Parathyroid adenoma (tissue), 2 donors: ENCODE measurements around the gene PBX1.
A peak's percentile ranks its signal among the peaks of the same experiment; 100 is the strongest.

ENCODE experiments used
- H2AFZ ChIP-seq: fragments of 300-600 bp; sonication (generic); one replicate; pipeline ENCODE4 v1.7.0; 2017; ENCODE audit warnings: antibody characterized with exemption, mild to moderate bottlenecking
- H3K27ac ChIP-seq: fragments of 300-600 bp; sonication (generic); one replicate; pipeline ENCODE4 v1.7.0; 2017
- H3K27me3 ChIP-seq: fragments of 300-600 bp; sonication (generic); one replicate; pipeline ENCODE4 v1.7.0; 2017; ENCODE audit warnings: low read length; ENCODE audit not compliant: control insufficient read depth, insufficient read depth
- H3K36me3 ChIP-seq: fragments of 300-600 bp; sonication (generic); one replicate; pipeline ENCODE4 v1.7.0; 2017; ENCODE audit warnings: low read length; ENCODE audit not compliant: control insufficient read depth, insufficient read depth
- H3K4me1 ChIP-seq: fragments of 300-600 bp; sonication (generic); one replicate; pipeline ENCODE4 v1.7.0; 2017; ENCODE audit warnings: control low read depth
- H3K4me2 ChIP-seq: fragments of 300-600 bp; sonication (generic); one replicate; pipeline ENCODE4 v1.7.0; 2017; ENCODE audit warnings: low read length
- H3K4me3 ChIP-seq: fragments of 300-600 bp; sonication (generic); one replicate; pipeline ENCODE4 v1.7.0; 2017; ENCODE audit warnings: low read depth, low read length
- H3K79me2 ChIP-seq: fragments of 300-600 bp; sonication (generic); one replicate; pipeline ENCODE4 v1.7.0; 2017; ENCODE audit warnings: control low read depth
- H3K9ac ChIP-seq: fragments of 300-600 bp; sonication (generic); one replicate; pipeline ENCODE4 v1.7.0; 2017; ENCODE audit warnings: mild to moderate bottlenecking
- H3K9me3 ChIP-seq: fragments of 300-600 bp; sonication (generic); one replicate; pipeline ENCODE4 v1.7.0; 2017; ENCODE audit warnings: low read length; ENCODE audit not compliant: control insufficient read depth
- TF ChIP-seq, protein P1 (sequence below): fragments of 300-600 bp; sonication (generic); IDR thresholded peaks from one replicate; pipeline ENCODE4 v1.7.0; 2017; ENCODE audit warnings: antibody characterized with exemption, mild to moderate bottlenecking
- donor health status: primary hyperparathyroidism.

Gene PBX1

DNA sequence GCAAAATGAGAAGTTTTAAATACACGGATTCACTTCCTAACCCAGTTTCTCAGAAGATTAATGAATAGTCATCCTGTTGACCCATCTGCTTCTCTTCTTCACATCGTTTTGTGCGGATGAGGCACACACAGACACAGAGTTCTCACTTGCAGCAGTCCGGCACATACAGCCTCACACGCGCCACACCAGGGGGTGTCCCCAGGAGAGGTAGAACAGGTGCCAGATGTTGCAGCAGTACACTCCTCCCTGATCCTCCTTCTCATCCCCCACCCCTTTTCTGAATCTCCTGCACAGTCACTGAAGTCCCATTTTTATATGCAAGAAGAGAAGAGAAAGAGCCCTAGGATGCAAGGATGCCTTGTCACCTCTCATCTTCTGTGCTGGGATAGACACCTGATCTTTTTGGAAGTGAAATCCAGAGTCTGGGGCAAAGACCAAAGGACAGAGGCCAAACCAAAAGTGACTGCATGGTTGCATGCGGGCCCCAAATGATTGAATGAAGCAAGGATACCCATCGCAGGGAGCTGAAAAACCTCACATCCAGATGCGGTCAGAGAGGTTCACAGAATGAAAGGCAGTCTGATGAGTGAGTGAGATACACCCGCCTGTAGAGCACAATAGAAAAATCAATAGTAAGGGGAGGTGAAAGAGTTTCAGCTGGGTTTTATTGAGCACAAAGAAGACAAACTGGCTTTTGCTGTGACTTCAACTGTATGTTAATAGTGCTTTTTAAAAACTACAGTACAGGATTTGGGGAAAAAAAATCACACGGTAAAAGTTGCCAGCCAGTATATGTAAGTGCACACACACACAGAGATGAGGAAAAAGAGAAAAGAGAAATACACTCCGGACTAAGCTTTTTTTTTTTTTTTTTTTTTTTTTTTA, 28.9 kb downstream of the PBX1 start:
- Histone ChIP-seq H3K9me3 (no peaks in the 10 kb centered on the region), H3K4me3 (no peak overlapping the region), H3K36me3 (no peaks in the 10 kb centered on the region), H3K4me1 (peaks cover 4% of the 10 kb centered on the region), H3K27me3 (no peaks in the 10 kb centered on the region), H3K9ac (no peak overlapping the region), H2AFZ (no peak overlapping the region), H3K79me2 (peaks cover 7% of the 10 kb centered on the region), H3K27ac (no peak overlapping the region), H3K4me2 (no peak overlapping the region)
- TF ChIP-seq, protein P1, sequence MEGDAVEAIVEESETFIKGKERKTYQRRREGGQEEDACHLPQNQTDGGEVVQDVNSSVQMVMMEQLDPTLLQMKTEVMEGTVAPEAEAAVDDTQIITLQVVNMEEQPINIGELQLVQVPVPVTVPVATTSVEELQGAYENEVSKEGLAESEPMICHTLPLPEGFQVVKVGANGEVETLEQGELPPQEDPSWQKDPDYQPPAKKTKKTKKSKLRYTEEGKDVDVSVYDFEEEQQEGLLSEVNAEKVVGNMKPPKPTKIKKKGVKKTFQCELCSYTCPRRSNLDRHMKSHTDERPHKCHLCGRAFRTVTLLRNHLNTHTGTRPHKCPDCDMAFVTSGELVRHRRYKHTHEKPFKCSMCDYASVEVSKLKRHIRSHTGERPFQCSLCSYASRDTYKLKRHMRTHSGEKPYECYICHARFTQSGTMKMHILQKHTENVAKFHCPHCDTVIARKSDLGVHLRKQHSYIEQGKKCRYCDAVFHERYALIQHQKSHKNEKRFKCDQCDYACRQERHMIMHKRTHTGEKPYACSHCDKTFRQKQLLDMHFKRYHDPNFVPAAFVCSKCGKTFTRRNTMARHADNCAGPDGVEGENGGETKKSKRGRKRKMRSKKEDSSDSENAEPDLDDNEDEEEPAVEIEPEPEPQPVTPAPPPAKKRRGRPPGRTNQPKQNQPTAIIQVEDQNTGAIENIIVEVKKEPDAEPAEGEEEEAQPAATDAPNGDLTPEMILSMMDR, result no peak

DNA sequence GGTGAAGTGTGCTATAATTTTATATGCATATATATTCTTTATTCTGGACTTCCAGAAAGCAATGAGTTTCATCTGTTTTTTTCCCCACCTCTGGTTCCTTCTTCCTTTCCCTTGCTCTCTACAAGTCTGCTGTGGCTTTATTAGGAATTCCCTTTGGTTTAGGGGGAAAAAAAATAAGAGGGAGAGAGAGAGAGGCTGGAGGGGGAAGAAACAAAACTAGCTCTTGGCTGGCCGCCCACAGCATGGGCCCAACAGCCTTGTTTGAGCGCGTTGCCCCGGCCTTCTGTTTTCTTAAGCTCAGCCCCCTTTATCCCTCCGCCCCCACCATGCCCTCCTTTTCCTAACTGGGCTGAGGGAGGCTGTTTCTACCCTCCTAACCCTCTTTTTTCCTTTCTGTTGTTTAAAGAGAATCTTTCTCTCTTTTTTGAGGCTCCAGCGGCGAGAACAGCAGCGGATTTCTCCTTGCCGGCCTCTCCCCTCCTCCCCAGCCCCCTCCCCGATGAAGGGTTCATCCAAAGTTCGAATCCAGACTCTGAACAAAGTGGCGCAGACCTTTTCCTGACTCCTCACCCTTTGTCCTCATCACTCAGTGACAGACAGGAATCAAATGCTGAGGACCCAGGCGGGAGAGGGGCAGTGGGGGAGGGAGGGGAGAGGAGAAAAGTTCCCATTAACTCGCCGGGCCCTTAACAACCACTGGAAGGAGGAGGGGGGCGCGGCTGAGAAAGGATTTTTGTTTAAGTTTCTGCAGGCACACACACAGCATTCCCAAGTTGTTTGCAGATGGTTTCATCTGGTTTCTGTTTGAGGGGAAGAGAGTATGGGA, 29.7 kb downstream of the PBX1 start:
- H2AFZ ChIP-seq, result peak overlapping the region; percentile 38
- H3K9ac ChIP-seq, result no peak overlapping the region
- H3K27me3 ChIP-seq, result no peaks in the 10 kb centered on the region
- H3K79me2 ChIP-seq, result peaks cover 7% of the 10 kb centered on the region
- H3K4me3 ChIP-seq, result no peak overlapping the region
- TF ChIP-seq, protein P1, result no peak
- no peaks in the 10 kb centered on the region for H3K9me3 ChIP-seq
- H3K36me3 ChIP-seq, result no peaks in the 10 kb centered on the region
- H3K4me2 ChIP-seq, result no peak overlapping the region
- H3K4me1 ChIP-seq, result peaks cover 4% of the 10 kb centered on the region
- H3K27ac ChIP-seq, result no peak overlapping the region

DNA sequence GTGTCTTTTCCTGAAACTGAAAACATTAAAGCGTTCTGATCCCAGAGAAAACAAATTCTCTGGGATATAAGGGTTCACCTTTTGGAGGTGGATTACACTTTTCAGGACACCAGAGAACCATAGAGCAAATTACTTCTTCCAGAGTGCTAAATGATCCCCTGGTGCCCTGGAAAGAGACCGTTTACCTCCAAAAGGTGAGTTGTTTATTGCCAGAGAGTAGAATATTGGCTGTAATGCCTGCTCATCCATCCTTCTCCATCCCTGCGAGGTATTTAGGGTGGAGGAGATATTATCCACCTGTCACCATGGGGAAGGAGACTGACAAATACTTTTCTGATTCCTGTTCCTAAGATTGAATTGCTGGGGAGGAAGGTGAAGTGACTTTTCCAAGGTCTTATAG, 30.4 kb downstream of the PBX1 start:
- Histone ChIP-seq H2AFZ (no peak overlapping the region), H3K4me3 (no peak overlapping the region), H3K4me2 (no peak overlapping the region), H3K4me1 (peaks cover 4% of the 10 kb centered on the region), H3K27ac (no peak overlapping the region), H3K27me3 (no peaks in the 10 kb centered on the region), H3K36me3 (no peaks in the 10 kb centered on the region), H3K9ac (no peak overlapping the region), H3K79me2 (peaks cover 7% of the 10 kb centered on the region), H3K9me3 (no peaks in the 10 kb centered on the region)
- TF ChIP-seq, protein P1, result no peak

DNA sequence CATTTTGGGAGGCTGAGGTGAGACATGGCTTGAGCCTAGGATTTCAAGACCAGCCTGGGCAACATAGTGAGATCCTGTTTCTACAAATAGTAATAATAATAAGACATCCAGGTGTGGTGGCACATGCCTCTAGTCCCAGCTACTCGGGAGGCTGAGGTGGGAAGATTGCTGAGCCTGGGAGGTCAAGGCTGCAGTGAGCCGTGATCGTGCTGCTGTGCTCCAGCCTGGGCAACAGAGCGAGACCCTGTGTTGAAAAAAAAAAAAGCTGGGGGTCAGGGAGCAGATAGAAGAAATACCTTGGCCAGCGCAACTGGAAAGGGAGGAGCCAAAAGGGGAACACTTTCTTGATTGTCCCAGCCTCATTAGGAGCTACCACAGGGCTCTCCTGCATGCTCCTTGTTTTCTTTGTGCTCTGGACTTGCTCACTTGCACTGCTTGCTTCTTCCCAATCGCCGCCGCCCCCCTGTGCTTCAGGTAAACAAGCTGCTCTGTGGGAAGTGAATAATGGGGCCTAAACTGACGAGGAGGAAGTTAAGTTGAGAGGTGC, 31.1 kb downstream of the PBX1 start:
- Histone ChIP-seq H3K4me2 (no peak overlapping the region), H3K36me3 (no peaks in the 10 kb centered on the region), H3K79me2 (peaks cover 7% of the 10 kb centered on the region), H3K9ac (no peak overlapping the region), H3K27me3 (no peaks in the 10 kb centered on the region), H3K9me3 (no peaks in the 10 kb centered on the region), H3K4me1 (peaks cover 4% of the 10 kb centered on the region), H3K4me3 (no peak overlapping the region), H2AFZ (no peak overlapping the region), H3K27ac (no peak overlapping the region)
- TF ChIP-seq, protein P1, result no peak
